Measurements from ENCODE around the gene PCDHGB2. TPM values are rescaled to one million over a fixed set of nuclear protein-coding genes. Genes with fewer than 3 reads are reported as not detected.
"Not testable (repeated sequence)": the region's sequence is repeated elsewhere in the genome, so short reads cannot be mapped to it uniquely, and the experiment has no call there.

Gene PCDHGB2
- total RNA-seq = 0.20 and 0.33 TPM in 2 replicates
- not detected in 2 replicates for polyA plus RNA-seq

GRCh38 chr5:141359790-141360426 lies at the start of gene PCDHGB2:
TSS of gene PCDHGB2 (plus strand) at chr5:141359994. CDS start at chr5:141360136, 142 bp downstream.
- no peak within 1 kb of the TSS for H2AFZ ChIP-seq
- no peaks in the 10 kb centered on the region for H3K9me2 ChIP-seq (replicated peaks; ENCODE audit: insufficient read depth)
- H4K20me1 ChIP-seq (ENCODE audit: insufficient read depth, poor library complexity, severe bottlenecking) = no peaks in the 10 kb centered on the region
- no peaks in the 10 kb centered on the region for H3K36me3 ChIP-seq (replicated peaks; ENCODE audit: insufficient read depth, low read depth)
- H3K9me3 ChIP-seq (ENCODE audit: low read depth) = peaks cover 5% of the 10 kb centered on the region
- H3K4me2 ChIP-seq = no peak within 1 kb of the TSS
- H3K4me1 ChIP-seq (ENCODE audit: insufficient read depth) = no peaks in the 10 kb centered on the region
- H3K27ac ChIP-seq = no peak within 1 kb of the TSS
- H3K4me3 ChIP-seq = no peak within 1 kb of the TSS
- no peaks in the 10 kb centered on the region for H3K27me3 ChIP-seq
- TF ChIP-seq EZH2phosphoT487 (IDR thresholded peaks at IDR 0.05; ENCODE audit: low read depth, severe bottlenecking, unreplicated experiment) (no peak), CTCF (IDR thresholded peaks at IDR 0.05; ENCODE audit: poor library complexity) (no peak), EZH2 (IDR thresholded peaks at IDR 0.05; ENCODE audit: borderline replicate concordance) (no peak)
- DNase-seq (ENCODE audit: low spot score) = no peak
- H3K79me2 ChIP-seq = no peaks in the 10 kb centered on the region
- 80% methylated on average over 24 of the region's 24 CpGs for WGBS (ENCODE audit: low lambda C conversion rate, missing lambda C conversion rate)

GRCh38 chr5:141313711-141314110 lies 46.1 kb upstream of the PCDHGB2 start:
- Histone ChIP-seq H3K27me3 (no peaks in the 10 kb centered on the region), H3K4me3 (no peak overlapping the region), H3K9me3 (ENCODE audit: low read depth) (peaks cover 79% of the 10 kb centered on the region), H2AFZ (no peak overlapping the region), H3K9me2 (replicated peaks; ENCODE audit: insufficient read depth) (no peaks in the 10 kb centered on the region), H3K79me2 (peaks cover 54% of the 10 kb centered on the region), H3K4me2 (no peak overlapping the region), H3K27ac (no peak overlapping the region), H3K4me1 (ENCODE audit: insufficient read depth) (no peaks in the 10 kb centered on the region), H4K20me1 (ENCODE audit: insufficient read depth, poor library complexity, severe bottlenecking) (no peaks in the 10 kb centered on the region), H3K36me3 (replicated peaks; ENCODE audit: insufficient read depth, low read depth) (peaks cover 14% of the 10 kb centered on the region)
- TF ChIP-seq EZH2 (IDR thresholded peaks at IDR 0.05; ENCODE audit: borderline replicate concordance) = no peak
- TF ChIP-seq CTCF (IDR thresholded peaks at IDR 0.05; ENCODE audit: poor library complexity) = no peak
- TF ChIP-seq EZH2phosphoT487 (IDR thresholded peaks at IDR 0.05; ENCODE audit: low read depth, severe bottlenecking, unreplicated experiment) = no peak
- no peak for DNase-seq (ENCODE audit: low spot score)

- not testable (repeated sequence) for H4K20me1 ChIP-seq (ENCODE audit: insufficient read depth, poor library complexity, severe bottlenecking); DNase-seq (ENCODE audit: low spot score); H3K27ac ChIP-seq; H3K4me3 ChIP-seq; H3K4me1 ChIP-seq (ENCODE audit: insufficient read depth); H2AFZ ChIP-seq; H3K4me2 ChIP-seq; H3K27me3 ChIP-seq; H3K9me2 ChIP-seq (replicated peaks; ENCODE audit: insufficient read depth)
- Histone ChIP-seq H3K36me3 (replicated peaks; ENCODE audit: insufficient read depth, low read depth) (peaks cover 20% of the 10 kb centered on the region), H3K79me2 (peaks cover 59% of the 10 kb centered on the region), H3K9me3 (ENCODE audit: low read depth) (peaks cover 80% of the 10 kb centered on the region)
- WGBS (ENCODE audit: low lambda C conversion rate, missing lambda C conversion rate) = 96% methylated on average over 4 of the region's 4 CpGs
Measured at GRCh38 chr5:141316963-141317362, 42.8 kb upstream of the PCDHGB2 start.

DNA sequence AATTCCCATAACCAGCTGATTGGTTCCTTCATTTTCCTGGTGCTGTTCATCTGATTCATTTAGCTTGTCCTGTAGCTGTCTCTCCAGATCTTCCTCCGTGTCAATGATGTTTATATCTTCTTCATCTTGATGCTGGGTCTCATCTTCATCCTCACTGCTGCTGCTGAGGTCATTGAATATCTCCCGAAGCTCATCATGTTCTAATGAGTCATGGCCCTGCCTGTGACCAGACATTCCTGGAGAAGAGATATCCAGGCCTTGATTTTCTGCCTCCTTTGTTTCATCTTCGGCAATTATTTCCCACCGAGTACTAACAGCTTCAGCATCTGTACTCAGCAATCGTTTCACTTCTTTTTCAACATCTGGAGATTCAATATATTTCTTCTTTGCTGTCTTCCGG lies 40.6 kb upstream of the PCDHGB2 start:
- Histone ChIP-seq H4K20me1 (ENCODE audit: insufficient read depth, poor library complexity, severe bottlenecking) (no peaks in the 10 kb centered on the region), H2AFZ (no peak overlapping the region), H3K9me3 (ENCODE audit: low read depth) (peaks cover 63% of the 10 kb centered on the region), H3K9me2 (replicated peaks; ENCODE audit: insufficient read depth) (no peaks in the 10 kb centered on the region), H3K4me3 (peak overlapping the region; percentile 56), H3K79me2 (peaks cover 49% of the 10 kb centered on the region), H3K4me2 (peak overlapping the region; percentile 71), H3K27ac (no peak overlapping the region), H3K4me1 (ENCODE audit: insufficient read depth) (no peaks in the 10 kb centered on the region), H3K36me3 (replicated peaks; ENCODE audit: insufficient read depth, low read depth) (peaks cover 20% of the 10 kb centered on the region), H3K27me3 (no peaks in the 10 kb centered on the region)
- 100% methylated on average over 6 of the region's 6 CpGs for WGBS (ENCODE audit: low lambda C conversion rate, missing lambda C conversion rate)
- no peak for DNase-seq (ENCODE audit: low spot score)
- TF ChIP-seq EZH2 (IDR thresholded peaks at IDR 0.05; ENCODE audit: borderline replicate concordance) (no peak), CTCF (IDR thresholded peaks at IDR 0.05; ENCODE audit: poor library complexity) (no peak), EZH2phosphoT487 (IDR thresholded peaks at IDR 0.05; ENCODE audit: low read depth, severe bottlenecking, unreplicated experiment) (no peak)

Data from hepatocyte (in vitro differentiated cells).